ENCODE measurements around the gene GPANK1. TPM values are rescaled to one million over a fixed set of nuclear protein-coding genes. Genes with fewer than 3 reads are reported as not detected.

The GPANK1 gene
- polyA plus RNA-seq, 1 donor = 17.1 TPM

DNA sequence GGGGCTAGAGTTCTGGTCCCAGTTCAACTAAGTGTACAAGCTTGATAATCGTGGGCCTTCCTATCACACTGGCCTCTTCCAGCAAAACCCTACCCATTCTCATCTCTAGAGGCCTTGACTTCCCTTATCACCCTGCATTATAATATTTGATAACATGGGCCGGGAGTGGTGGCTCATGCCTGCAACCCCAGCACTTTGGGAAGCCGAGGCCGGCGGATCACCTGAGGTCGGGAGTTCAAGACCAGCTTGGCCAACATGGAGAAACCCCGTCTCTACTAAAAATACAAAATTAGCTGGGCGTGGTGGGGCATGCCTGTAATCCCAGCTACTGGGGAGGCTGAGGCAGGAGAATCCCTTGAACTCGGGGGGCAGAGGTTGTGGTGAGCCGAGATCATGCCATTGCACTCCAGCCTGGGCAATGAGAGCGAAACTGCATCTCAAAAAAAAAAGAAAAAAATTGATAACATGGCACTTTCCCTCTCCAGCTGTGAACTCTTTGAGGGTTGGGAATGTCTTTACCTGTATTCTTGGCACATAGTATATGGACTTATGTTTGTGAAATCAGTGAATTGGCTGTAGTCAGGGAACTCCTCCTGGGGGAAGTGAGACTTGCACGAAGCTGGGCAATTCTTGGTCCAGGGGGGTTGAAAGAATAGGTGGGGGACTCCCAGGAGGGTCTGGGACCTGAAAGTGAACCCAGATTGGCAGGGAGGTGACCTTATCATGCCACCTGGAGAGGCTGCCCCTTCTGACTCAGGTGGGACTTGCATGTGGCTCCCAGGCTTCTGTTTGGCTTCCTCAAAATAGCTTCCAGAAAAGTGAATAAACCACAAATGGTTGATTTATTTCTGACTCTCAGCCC is 3.3 kb downstream of the GPANK1 start:
- no peak for DNase-seq

GRCh38 chr6:31660381-31661261 is 4.2 kb downstream of the GPANK1 start, which contains the start of gene C6orf47:
TSS of gene C6orf47 (minus strand) at chr6:31660778. CDS start at chr6:31659947, 831 bp downstream.
- peak; percentile 89 for DNase-seq

- DNase-seq = no peak
These were observed 5.0 kb downstream of the GPANK1 start for GRCh38 chr6:31659649-31660380.

DNA sequence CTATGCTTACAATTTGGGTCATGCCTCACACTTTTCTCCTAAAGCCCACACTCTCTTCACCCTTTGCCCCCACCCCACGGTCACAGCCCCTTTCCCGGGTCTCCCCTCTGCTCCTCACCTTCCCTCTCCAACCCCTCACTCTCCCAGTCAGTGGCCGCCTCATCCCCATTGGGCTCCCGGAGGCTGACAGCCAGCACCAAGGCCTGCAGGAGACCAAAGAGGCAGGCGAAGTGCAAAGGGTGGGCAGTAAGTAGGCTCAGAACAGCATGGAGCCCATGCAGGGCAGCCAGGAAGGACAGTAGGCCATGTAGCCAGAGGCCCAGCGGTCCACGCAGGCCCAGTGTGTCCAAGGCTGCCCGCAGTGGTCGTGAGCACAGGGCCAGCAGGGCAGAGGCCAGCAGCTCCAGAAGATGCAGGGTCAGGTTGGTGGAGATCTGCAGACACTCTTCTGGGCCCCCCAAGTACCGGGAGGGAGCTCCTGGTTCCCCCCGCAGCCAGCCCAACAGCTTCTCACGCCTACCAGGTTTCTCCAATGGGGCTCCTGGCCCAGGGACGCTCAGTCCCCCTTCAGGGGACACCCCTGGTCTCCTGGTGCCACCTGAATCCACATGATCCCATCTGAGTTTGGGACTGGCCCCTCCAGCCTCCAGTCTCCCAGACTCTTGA is 5.7 kb downstream of the GPANK1 start:
- no peak for DNase-seq

- DNase-seq = no peak
These were observed 6.6 kb downstream of the GPANK1 start for GRCh38 chr6:31658158-31658688.

GRCh38 chr6:31657406-31658157 is 7.2 kb downstream of the GPANK1 start:
- no peak for DNase-seq

DNA sequence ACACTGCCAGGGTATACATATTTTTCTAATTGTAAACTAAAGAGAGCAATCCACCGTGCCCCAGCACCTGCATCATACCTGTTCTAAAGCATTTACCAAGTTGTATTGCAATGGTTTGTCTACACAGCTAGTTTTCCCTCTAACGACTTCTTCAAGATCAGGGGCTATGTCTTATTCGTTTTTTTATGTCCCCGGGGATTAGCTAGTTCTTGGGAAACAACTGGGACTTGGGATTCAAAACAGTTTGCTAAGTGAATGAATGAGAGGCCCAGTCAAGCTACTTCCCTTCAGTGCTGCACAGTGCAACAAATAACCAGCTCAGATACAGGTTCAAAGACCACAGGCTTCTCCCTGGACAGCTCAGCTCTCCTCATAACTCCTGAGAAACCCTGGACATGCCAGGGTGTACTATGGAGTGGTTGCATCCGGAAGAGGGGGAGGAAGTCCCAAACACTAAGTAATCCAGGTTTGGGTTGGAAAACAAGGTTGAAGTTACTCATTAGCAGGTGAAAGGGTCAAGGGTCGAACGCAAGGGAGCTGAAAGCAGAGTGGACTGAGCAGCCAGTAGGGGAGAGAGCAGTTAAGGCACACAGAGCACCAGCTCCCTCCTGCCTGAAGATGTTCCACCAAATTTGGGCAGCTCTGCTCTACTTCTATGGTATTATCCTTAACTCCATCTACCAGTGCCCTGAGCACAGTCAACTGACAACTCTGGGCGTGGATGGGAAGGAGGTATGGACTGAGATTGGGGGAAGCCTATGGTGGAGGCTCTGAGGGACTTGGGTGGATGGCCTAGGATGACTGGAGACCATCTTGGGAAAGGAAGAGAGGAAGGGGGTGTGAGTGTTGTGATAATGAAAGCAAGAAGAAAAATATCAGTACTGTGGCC is 9.2 kb downstream of the GPANK1 start, which contains the start of gene APOM:
APOM (plus strand) TSS at position 546 of the 889 bp plus-strand sequence; CDS start at position 619, 73 bp downstream.
- no peak for DNase-seq

DNA sequence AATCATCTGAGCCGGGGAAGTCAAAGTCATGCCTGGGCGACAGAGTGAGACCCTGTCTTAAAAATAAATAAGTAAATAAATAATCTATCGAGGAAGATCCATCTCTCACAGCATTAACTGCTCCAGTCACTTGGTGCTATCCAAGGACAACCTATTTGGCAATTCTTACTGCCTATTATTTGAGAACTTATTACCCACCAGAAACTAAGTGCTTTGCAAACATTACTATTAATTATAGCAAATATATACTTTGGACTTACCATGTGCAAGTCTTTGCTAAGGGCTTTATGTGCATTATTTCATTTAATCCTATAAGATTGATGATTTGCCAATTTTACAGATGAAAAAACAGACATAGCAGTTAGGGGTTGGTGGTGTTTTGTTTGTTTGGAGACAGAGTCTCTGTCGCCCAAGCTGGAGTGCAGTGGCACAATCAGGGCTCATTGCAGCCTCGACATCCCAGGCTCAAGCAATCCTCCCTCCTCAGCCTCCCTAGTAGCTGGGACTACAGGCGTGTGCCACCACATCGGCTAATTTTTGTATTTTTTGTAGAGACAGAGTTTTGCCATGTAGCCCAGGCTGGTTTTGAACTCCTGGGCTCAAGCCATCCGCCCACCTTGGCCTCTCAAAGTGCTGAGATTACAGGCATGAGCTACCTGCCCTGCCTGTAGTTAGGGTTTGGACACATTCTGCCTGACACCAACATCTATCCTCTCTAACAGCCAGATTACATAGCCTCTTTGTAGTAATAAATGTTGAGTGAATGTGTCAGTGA is 10.0 kb downstream of the GPANK1 start:
- DNase-seq = no peak

- DNase-seq = no peak
These were observed 11.7 kb downstream of the GPANK1 start for GRCh38 chr6:31652925-31653724.

DNA sequence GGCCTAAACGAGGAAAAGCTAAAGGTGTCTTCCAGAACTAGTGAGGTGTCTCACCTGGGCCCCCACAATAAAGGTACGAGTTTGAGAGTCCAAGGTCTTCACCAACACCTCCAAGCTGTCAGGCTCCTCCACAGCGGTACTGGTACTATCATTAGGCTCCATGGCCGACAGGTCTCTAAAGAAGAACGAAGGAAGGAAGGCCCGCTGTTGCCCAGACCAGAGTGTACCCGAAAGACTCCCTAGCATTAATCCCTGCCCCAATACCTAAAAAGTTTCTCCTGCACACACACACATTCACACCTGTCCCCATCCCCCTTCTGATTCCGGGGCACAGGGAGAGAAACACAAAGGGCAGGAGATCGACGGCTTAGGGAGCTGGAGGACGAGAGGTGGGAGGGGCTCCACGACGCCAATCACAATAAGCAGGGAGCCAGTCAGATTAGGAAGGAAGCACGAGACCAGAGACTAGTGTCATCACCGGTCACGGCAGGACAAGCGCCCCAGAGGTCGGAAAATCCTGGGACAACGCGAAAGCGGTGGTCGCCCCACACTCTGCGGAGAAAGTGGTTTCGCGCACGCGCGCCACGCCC is 13.1 kb downstream of the GPANK1 start:
- DNase-seq = peak; percentile 83

- no peak for DNase-seq
These were observed 19.5 kb downstream of the GPANK1 start for GRCh38 chr6:31645325-31645724.

DNA sequence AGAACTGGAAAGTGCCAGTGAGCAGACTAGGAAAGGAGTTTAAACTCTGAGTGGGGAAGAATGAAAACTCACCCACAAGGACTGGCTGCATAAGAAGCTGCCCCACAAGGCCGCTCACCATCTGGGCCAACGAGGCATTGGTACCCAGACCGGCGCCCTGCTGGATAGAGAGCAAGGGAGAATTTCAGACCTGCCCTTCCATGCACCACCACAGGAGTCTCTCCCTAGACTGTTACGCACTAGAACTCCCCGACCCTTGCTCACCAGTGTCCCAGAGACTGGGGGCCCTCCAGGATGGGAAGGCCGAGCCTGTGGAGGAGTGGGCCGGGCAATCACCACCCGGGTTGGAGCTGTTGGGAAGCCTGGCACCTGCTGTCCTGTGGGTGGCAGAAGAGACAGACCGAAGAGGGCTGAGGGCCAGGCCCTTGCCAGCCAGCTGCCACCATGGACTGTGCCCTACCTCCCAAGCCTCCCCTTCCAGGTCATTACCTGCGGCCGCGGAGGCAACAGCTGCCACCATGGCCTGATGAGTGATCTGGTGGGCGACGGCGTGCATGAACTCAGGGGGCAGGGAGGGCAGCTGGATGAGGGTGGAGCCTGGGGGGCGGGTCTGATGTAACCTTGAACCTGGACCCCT is 20.9 kb downstream of the GPANK1 start:
- DNase-seq = no peak

DNA sequence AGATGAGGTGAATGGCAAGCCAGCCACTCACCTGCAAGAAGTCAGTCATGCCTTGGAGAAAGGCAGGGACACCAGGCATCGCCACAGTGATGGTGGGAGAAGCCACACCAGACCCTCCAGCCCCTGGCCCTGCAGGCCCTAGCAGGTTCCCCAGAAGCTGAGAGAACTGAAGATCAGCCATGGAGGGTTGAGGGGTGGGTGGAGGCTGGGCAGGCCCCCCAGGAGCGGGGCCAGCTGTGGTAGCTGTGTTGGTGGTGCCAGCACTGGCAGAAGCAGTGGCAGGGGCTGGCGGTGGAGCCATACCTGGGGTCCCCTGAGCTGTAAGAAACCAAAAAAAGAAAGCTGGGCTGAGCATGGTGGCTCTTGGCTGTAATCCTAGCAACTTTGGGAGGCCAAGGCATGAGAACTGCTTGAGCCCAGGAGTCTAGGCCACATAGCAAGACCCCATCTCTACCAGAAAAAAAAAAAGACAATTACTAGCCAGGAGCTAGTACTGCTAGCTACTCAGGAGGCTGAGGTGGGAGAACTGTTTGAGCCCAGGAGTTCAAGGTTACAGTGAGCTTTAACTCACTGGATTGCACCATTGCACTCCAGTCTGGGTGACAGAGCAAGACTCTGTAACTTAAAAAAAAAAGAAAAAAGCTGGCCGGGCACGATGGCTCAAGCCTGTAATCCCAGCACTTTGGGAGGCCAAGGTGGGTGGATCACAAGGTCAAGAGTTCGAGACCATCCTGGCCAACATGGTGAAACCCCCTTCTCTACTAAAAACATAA is 21.8 kb downstream of the GPANK1 start:
- no peak for DNase-seq

DNA sequence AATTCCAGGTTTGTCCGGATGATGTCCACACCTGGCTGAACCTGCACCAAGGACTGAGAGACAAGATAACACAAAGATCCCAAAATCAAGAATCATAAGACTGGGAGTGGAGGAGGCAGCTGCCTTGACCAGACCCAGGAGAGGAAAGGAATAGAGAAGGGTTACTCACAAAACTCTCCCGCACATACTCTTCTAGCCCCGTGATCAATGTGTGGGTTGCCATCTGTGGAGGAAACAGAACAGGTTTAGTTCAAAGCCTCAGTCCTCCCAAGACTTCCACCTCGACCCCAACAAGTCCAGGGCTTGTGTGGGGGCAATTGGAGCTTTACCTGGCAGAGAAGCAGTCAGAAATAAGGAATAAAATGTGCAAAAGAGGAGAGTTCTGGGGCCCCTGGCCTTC is 23.4 kb downstream of the GPANK1 start:
- DNase-seq = no peak

- no peak for DNase-seq
These were observed 24.2 kb downstream of the GPANK1 start for GRCh38 chr6:31640612-31641011.

GRCh38 chr6:31639449-31639861 is 25.3 kb downstream of the GPANK1 start:
- DNase-seq = no peak

All from hindlimb muscle (tissue), 1 donor.